B cell (primary cell): ENCODE data around the gene BTBD6. TPM values are rescaled to one million over a fixed set of nuclear protein-coding genes. Genes with fewer than 3 reads are reported as not detected.

Experiments used
- ATAC-seq: fragments of 200-7000 bp; cut with Tn5 transposase; one replicate; pipeline ENCODE4 v1.10.0; 2021; ENCODE audit warnings: low read depth, mild to moderate bottlenecking, moderate number of reproducible peaks, moderate library complexity
- CTCF ChIA-PET: fragments of 350-600 bp; sonication (Branson Sonifier 250); formaldehyde crosslinking; loops from one replicate; lab custom pipeline; 2021; ENCODE audit warnings: antibody characterized with exemption, inconsistent platforms; lab: Charles Lee
- POLR2A ChIA-PET: fragments of 350-600 bp; sonication (Branson Sonifier 250); formaldehyde crosslinking; loops from one replicate; lab custom pipeline; 2021; ENCODE audit warnings: antibody characterized with exemption; lab: Charles Lee
- DNase-seq: peaks from one replicate; pipeline ENCODE4 v3.0.0; 2013
- H2AFZ ChIP-seq: 2 replicates; pipeline ENCODE4 v1.6.1; 2012; ENCODE audit warnings: mild to moderate bottlenecking, low read depth, low read length; ENCODE audit not compliant: insufficient read depth, poor library complexity, severe bottlenecking
- H3K27ac ChIP-seq, 2 donors: 1 replicate in 1 of 2; 2 replicates in 1 of 2; pipeline ENCODE4 v1.5.1; 2012 to 2013; ENCODE audit warnings: low read length in 2 of 2, mild to moderate bottlenecking in 2 of 2, moderate library complexity in 1 of 2
- H3K27me3 ChIP-seq, 4 experiments: fragments of 200-600 bp in 1 of 4; sonication (generic) in 1 of 4; replicated peaks in 1 of 4; 1 replicate in 2 of 4; 2 replicates in 2 of 4; pipeline versions ENCODE4 v1.6.1 to v1.7.0; 2013 to 2016; ENCODE audit warnings: low read length in 3 of 4, mild to moderate bottlenecking in 2 of 4, mixed read lengths in 1 of 4, moderate library complexity in 1 of 4; ENCODE audit not compliant: insufficient read depth in 4 of 4, control insufficient read depth in 3 of 4; ENCODE audit errors: control extremely low read depth in 1 of 4
- H3K36me3 ChIP-seq, 2 experiments: replicated peaks in 1 of 2; 1 replicate in 1 of 2; 2 replicates in 1 of 2; pipeline versions ENCODE4 v1.6.1 to v1.7.1; 2013; ENCODE audit warnings: low read length in 1 of 2; ENCODE audit not compliant: insufficient read depth in 2 of 2, control insufficient read depth in 1 of 2; ENCODE audit errors: control extremely low read depth in 1 of 2, extremely low read depth in 1 of 2
- H3K4me1 ChIP-seq, 2 donors: fragments of 200-600 bp in 1 of 2; sonication (generic) in 1 of 2; 1 replicate in 1 of 2; 2 replicates in 1 of 2; pipeline versions ENCODE4 v1.5.1 to v1.6.1; 2013 to 2017; ENCODE audit warnings: low read length in 2 of 2; ENCODE audit not compliant: control insufficient read depth in 2 of 2, insufficient read depth in 2 of 2
- H3K4me2 ChIP-seq: replicated peaks from 2 replicates; pipeline ENCODE3; 2012; ENCODE audit warnings: mild to moderate bottlenecking, low read depth, low read length; ENCODE audit not compliant: poor library complexity, severe bottlenecking
- H3K4me3 ChIP-seq, 5 experiments: fragments of 200-600 bp in 1 of 5; sonication (generic) in 1 of 5; 1 replicate in 3 of 5; 2 replicates in 2 of 5; pipeline versions ENCODE4 v1.5.1 to v1.7.0; 2011 to 2016; ENCODE audit warnings: low read length in 4 of 5, mild to moderate bottlenecking in 4 of 5, low read depth in 2 of 5, control low read depth in 1 of 5, moderate library complexity in 1 of 5; ENCODE audit not compliant: insufficient read depth in 1 of 5; ENCODE audit errors: control extremely low read depth in 1 of 5, extremely low read depth in 1 of 5
- H3K79me2 ChIP-seq: fragments of 200-600 bp; sonication (generic); one replicate; pipeline ENCODE4 v1.6.0; 2016; ENCODE audit warnings: low read length; ENCODE audit not compliant: control insufficient read depth, insufficient read depth
- H3K9ac ChIP-seq: fragments of 200-600 bp; sonication (generic); 2 replicates; pipeline ENCODE4 v1.6.1; 2017; ENCODE audit warnings: mild to moderate bottlenecking, low read length, moderate library complexity
- H3K9me3 ChIP-seq, 3 donors: one replicate each; pipeline versions ENCODE4 v1.6.1 to v1.7.1; 2013; ENCODE audit warnings: low read length in 2 of 3; ENCODE audit not compliant: control insufficient read depth in 2 of 3, insufficient read depth in 1 of 3; ENCODE audit errors: control extremely low read depth in 1 of 3
- H4K20me1 ChIP-seq: 2 replicates; pipeline ENCODE4 v1.6.0; 2012; ENCODE audit warnings: mild to moderate bottlenecking, low read length; ENCODE audit not compliant: insufficient read depth, control insufficient read depth, poor library complexity, severe bottlenecking
- H3K27ac Mint-ChIP-seq: one replicate; pipeline ENCODE4 v1.8.0; 2021; ENCODE audit warnings: mixed read lengths
- H3K27me3 Mint-ChIP-seq: one replicate; pipeline ENCODE4 v1.8.0; 2021; ENCODE audit warnings: mixed read lengths
- H3K4me1 Mint-ChIP-seq: one replicate; pipeline ENCODE4 v1.8.0; 2021; ENCODE audit warnings: mixed read lengths
- H3K4me3 Mint-ChIP-seq: one replicate; pipeline ENCODE4 v1.8.0; 2021; ENCODE audit warnings: mixed read lengths
- H3K9me3 Mint-ChIP-seq: one replicate; pipeline ENCODE4 v1.8.0; 2022; ENCODE audit warnings: mixed read lengths; ENCODE audit not compliant: insufficient read depth
- CTCF ChIP-seq: fragments of 200-600 bp; IDR thresholded peaks from one replicate; pipeline ENCODE4 v1.8.0; 2022; ENCODE audit warnings: antibody characterized with exemption, mild to moderate bottlenecking
- EZH2 ChIP-seq: IDR thresholded peaks from 2 replicates; pipeline ENCODE4 v1.6.1; 2012; ENCODE audit warnings: borderline replicate concordance, low read depth, mild to moderate bottlenecking, moderate library complexity, low read length; ENCODE audit not compliant: insufficient read depth, poor library complexity, severe bottlenecking
- WGBS: methylation state at CpG from one replicate; pipeline ENCODE4 v1.1.5; 2013; ENCODE audit warnings: missing lambda C conversion rate; ENCODE audit not compliant: insufficient coverage; 5-methylcytosine and 5-hydroxymethylcytosine counted together
- intact Hi-C: fragments of 100-400 bp; cut with micrococcal nuclease; formaldehyde crosslinking; loops from one replicate; pipeline ENCODE4 v1.10.0; 2022
- polyA plus RNA-seq: library from polyadenylated mRNA; depleted of rRNA; stranded (reverse); fragments of >200 nt; gene quantifications from 2 replicates; pipeline ENCODE4 v1.2.3, GENCODE V29; 2012
- total RNA-seq, 2 donors: library from RNA; stranded (reverse); fragments of 120-200 nt in 1 of 2; gene quantifications; 1 replicate in 1 of 2; 2 replicates in 1 of 2; pipeline versions ENCODE4 v1.2.3 to v1.2.4, GENCODE V29; 2013 to 2022

The BTBD6 gene
- total and polyA plus RNA-seq, 2 donors (not counting 1 experiment from before 2014, with no cell fraction given), result 33.4 to 36.1 TPM

- TF ChIP-seq CTCF (no peak), EZH2 (no peak)
- no peaks in the 10 kb centered on the region for H3K9me3 Mint-ChIP-seq
- no peak overlapping the region for H3K27ac Mint-ChIP-seq
Observed at GRCh38 chr14:105209091-105209490, 39.2 kb upstream of the BTBD6 start.

GRCh38 chr14:105209646-105210045, 38.7 kb upstream of the BTBD6 start:
- DNase-seq, result no peak
- 98% methylated on average over 16 of the region's 16 CpGs for WGBS

More at GRCh38 chr14:105209091-105209490, 39.2 kb upstream of the BTBD6 start:
- POLR2A ChIA-PET, result no interaction called here
- DNase-seq, result no peak
- no peaks in the 10 kb centered on the region for H3K79me2 ChIP-seq
- no peaks in the 10 kb centered on the region for H3K9me3 ChIP-seq
- WGBS, result 100% methylated on average over 6 of the region's 8 CpGs
- peaks cover 0 to 13% of the 10 kb centered on the region in 2 experiments for H3K36me3 ChIP-seq
- H3K4me2 ChIP-seq, result no peak overlapping the region
- peaks cover 4% of the 10 kb centered on the region for H4K20me1 ChIP-seq
- H3K27me3 ChIP-seq, result peaks cover 0 to under 1% (median 0%) of the 10 kb centered on the region in 4 experiments
- H3K4me1 Mint-ChIP-seq, result peaks cover 9% of the 10 kb centered on the region
- CTCF ChIA-PET, result no interaction called here
- ATAC-seq, result no peak
- no peak overlapping the region for H3K4me3 ChIP-seq
- H3K4me1 ChIP-seq, result peaks cover 3 to 7% of the 10 kb centered on the region in 2 donors
- no peaks in the 10 kb centered on the region for H3K27me3 Mint-ChIP-seq
- no peak overlapping the region for H2AFZ ChIP-seq
- no peak overlapping the region for H3K9ac ChIP-seq
- H3K27ac ChIP-seq, result no peak overlapping the region
- intact Hi-C loops, result no loop called here
- H3K4me3 Mint-ChIP-seq, result no peak overlapping the region

More at GRCh38 chr14:105209646-105210045, 38.7 kb upstream of the BTBD6 start:
- Histone ChIP-seq H3K27me3 (no peaks in the 10 kb centered on the region), H3K9me3 (no peaks in the 10 kb centered on the region), H3K4me2 (no peak overlapping the region), H3K27ac (no peak overlapping the region), H3K9ac (no peak overlapping the region), H2AFZ (no peak overlapping the region), H4K20me1 (peaks cover 10% of the 10 kb centered on the region), H3K79me2 (no peaks in the 10 kb centered on the region), H3K4me1 (peaks cover 3% of the 10 kb centered on the region in 2 donors), H3K36me3 (peaks cover 0 to 14% of the 10 kb centered on the region in 2 experiments), H3K4me3 (no peak overlapping the region)
- TF ChIP-seq EZH2 (no peak), CTCF (no peak)
- Mint-ChIP-seq H3K27me3 (no peaks in the 10 kb centered on the region), H3K27ac (no peak overlapping the region), H3K4me3 (no peak overlapping the region), H3K4me1 (peaks cover 4% of the 10 kb centered on the region), H3K9me3 (no peaks in the 10 kb centered on the region)
- CTCF ChIA-PET, result no interaction called here
- ATAC-seq, result no peak
- intact Hi-C loops, result no loop called here
- POLR2A ChIA-PET, result no interaction called here
